Breast epithelium (tissue), 4 donors: ENCODE measurements around the gene RGS3. TPM values are rescaled to one million over a fixed set of nuclear protein-coding genes. Genes with fewer than 3 reads are reported as not detected.

ENCODE experiments used
- DNase-seq, 2 donors: peaks; one replicate each; pipeline ENCODE4 v3.0.0-alpha.2; 2019; ENCODE audit warnings: low spot score in 2 of 2
- H3K27ac ChIP-seq, 2 donors: fragments of 200-600 bp; sonication (generic) in 1 of 2; one replicate each; pipeline ENCODE4 v1.5.1; 2016 to 2019; ENCODE audit warnings: mild to moderate bottlenecking in 1 of 2
- H3K27me3 ChIP-seq, 2 donors: fragments of 200-600 bp; sonication (generic) in 1 of 2; one replicate each; pipeline versions ENCODE4 v1.5.1 to v1.6.0; 2017 to 2019; ENCODE audit warnings: control low read depth in 1 of 2, mild to moderate bottlenecking in 1 of 2
- H3K36me3 ChIP-seq: fragments of 200-600 bp; one replicate; pipeline ENCODE4 v1.5.1; 2019
- H3K4me1 ChIP-seq, 2 donors: fragments of 200-600 bp; sonication (generic); one replicate each; pipeline ENCODE4 v1.5.1; 2016 to 2019; ENCODE audit warnings: control low read depth in 1 of 2
- H3K4me3 ChIP-seq, 3 donors: fragments of 200-600 bp; sonication (generic); 1 replicate in 2 of 3; 2 replicates in 1 of 3; pipeline ENCODE4 v1.5.1; 2016 to 2019; ENCODE audit warnings: mild to moderate bottlenecking in 3 of 3, moderate library complexity in 2 of 3
- H3K9me3 ChIP-seq, 2 donors: fragments of 200-600 bp; sonication (generic) in 1 of 2; one replicate each; pipeline ENCODE4 v1.5.1; 2016 to 2019; ENCODE audit warnings: control low read depth in 1 of 2
- POLR2A ChIP-seq: fragments of 450-650 bp; IDR thresholded peaks from one replicate; pipeline ENCODE4 v1.6.1; 2016; ENCODE audit warnings: antibody characterized with exemption, mild to moderate bottlenecking, moderate library complexity
- POLR2AphosphoS5 ChIP-seq, 3 donors: sonication (generic); formaldehyde crosslinking; IDR thresholded peaks; one replicate each; pipeline ENCODE4 v1.6.1; 2017; ENCODE audit warnings: antibody characterized with exemption in 3 of 3
- intact Hi-C: fragments of 100-400 bp; cut with DNase I; formaldehyde crosslinking; loops from one replicate; pipeline ENCODE4 v1.15.1; 2023; ENCODE audit warnings: low total_unique reads
- total RNA-seq, 3 donors: library from RNA; depleted of rRNA; stranded (reverse); fragments of >200 nt; gene quantifications; one replicate each; pipeline ENCODE4 v1.1.0, GENCODE V29; 2016
- TF ChIP-seq, protein P1 (sequence below), 3 donors: fragments of 450-650 bp; IDR thresholded peaks; one replicate each; pipeline ENCODE4 v1.5.1; 2016 to 2017; ENCODE audit warnings: antibody characterized with exemption in 3 of 3, mild to moderate bottlenecking in 3 of 3, moderate library complexity in 3 of 3

The RGS3 gene
- total RNA-seq, 3 donors from 2014 or later = 31.7 to 49.0 (median 35.4) TPM

DNA sequence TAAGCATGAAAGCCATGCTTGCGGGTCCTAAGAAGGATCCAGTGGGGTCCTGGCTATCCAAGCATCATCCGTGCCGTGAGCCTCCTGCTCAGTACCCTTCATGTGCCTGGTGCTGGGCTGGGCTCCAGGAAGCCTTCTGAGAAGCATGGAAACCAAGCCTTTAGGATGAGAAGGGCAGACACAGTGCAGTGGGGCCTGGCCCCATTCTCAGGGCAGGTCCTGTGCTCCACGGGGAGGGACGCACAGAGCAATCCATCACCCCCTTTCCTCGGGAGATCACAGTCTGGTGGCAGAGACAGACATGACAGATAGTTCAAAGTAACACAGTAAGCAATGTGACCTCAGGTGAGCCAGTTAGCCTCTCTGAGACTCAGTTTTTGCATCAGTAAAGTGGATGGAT is 76.9 kb downstream of the RGS3 start:
- intact Hi-C loops = no loop called here
- no peak for DNase-seq
- H3K36me3 ChIP-seq = no peaks in the 10 kb centered on the region
- H3K27ac ChIP-seq = no peak overlapping the region
- H3K27me3 ChIP-seq = no peaks in the 10 kb centered on the region
- H3K9me3 ChIP-seq = no peaks in the 10 kb centered on the region
- no peak for TF ChIP-seq POLR2A
- no peak for TF ChIP-seq POLR2AphosphoS5 (IDR thresholded peaks at IDR 0.05)
- TF ChIP-seq, protein P1, sequence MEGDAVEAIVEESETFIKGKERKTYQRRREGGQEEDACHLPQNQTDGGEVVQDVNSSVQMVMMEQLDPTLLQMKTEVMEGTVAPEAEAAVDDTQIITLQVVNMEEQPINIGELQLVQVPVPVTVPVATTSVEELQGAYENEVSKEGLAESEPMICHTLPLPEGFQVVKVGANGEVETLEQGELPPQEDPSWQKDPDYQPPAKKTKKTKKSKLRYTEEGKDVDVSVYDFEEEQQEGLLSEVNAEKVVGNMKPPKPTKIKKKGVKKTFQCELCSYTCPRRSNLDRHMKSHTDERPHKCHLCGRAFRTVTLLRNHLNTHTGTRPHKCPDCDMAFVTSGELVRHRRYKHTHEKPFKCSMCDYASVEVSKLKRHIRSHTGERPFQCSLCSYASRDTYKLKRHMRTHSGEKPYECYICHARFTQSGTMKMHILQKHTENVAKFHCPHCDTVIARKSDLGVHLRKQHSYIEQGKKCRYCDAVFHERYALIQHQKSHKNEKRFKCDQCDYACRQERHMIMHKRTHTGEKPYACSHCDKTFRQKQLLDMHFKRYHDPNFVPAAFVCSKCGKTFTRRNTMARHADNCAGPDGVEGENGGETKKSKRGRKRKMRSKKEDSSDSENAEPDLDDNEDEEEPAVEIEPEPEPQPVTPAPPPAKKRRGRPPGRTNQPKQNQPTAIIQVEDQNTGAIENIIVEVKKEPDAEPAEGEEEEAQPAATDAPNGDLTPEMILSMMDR (IDR thresholded peaks at IDR 0.05) = no peak
- no peak overlapping the region for H3K4me3 ChIP-seq
- H3K4me1 ChIP-seq = no peaks in the 10 kb centered on the region

DNA sequence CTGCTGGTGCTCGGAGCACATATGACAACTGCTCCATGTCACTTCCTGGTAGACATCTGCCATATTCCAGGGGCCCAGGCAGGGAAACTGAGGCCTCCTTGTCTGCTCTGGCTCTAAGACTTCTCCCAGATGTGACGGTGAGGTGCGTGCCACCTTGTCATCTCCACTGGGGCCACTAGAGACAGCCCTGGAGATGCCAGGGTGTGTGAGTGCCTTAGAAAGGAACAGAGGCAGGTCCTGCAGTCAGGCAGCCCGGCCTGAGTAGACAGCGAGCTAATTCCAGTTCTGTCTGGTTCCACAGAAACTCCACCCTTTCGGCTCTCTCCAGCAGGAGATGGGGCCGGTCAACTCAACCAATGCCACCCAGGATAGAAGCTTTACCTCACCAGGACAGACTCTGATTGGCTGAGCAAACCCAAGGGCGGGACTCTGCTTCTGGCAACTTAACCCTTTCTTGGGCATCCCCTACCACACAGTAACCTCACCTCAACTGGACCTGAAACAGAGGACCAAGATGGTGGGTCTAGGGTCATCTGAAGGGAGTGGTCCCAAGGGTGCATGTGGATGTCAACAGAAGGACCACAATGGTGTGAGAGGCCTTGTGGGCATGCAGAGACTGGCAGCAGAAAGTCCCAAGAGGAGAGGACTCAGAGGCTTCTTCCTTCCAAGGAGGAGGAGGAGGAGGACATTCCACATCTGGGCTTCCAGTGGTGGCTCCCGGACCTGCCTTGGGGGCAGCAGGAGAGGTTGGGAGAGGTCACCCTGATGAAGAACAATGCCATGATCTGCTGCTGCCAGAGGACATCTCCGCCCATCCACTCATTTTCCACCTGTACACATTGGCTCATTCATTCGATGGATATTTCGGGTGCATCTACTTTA is 77.7 kb downstream of the RGS3 start:
- TF ChIP-seq, protein P1 (IDR thresholded peaks at IDR 0.05) = no peak
- no peak for TF ChIP-seq POLR2AphosphoS5 (IDR thresholded peaks at IDR 0.05)
- no peak for TF ChIP-seq POLR2A
- no peaks in the 10 kb centered on the region for H3K27me3 ChIP-seq
- H3K36me3 ChIP-seq = no peaks in the 10 kb centered on the region
- no peak for DNase-seq
- intact Hi-C loops = no loop called here
- no peaks in the 10 kb centered on the region for H3K4me1 ChIP-seq
- no peaks in the 10 kb centered on the region for H3K9me3 ChIP-seq
- no peak overlapping the region for H3K27ac ChIP-seq
- H3K4me3 ChIP-seq = no peak overlapping the region

DNA sequence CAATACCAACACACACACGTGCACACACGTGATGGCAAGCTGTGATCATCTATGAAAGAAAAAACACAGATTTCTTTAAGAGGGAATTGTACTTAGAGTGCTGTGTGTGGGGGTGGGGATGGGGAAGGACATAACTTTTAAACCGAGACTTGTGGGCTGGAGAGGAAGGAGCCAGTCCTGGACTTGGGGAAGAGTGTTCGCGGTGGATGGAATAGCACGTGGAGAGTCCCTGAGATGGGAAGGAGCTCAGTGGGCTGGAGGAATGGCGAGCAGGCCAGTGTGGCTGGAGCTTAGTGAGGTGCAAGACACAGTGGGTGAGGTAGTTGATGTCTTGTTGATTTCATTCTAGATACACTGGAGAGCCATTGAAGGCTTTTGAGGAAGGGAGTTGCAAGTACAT is 78.5 kb downstream of the RGS3 start:
- H3K27ac ChIP-seq = no peak overlapping the region
- no peaks in the 10 kb centered on the region for H3K9me3 ChIP-seq
- intact Hi-C loops = no loop called here
- TF ChIP-seq POLR2AphosphoS5 (IDR thresholded peaks at IDR 0.05) = no peak
- H3K4me3 ChIP-seq = no peak overlapping the region
- H3K27me3 ChIP-seq = no peaks in the 10 kb centered on the region
- no peaks in the 10 kb centered on the region for H3K36me3 ChIP-seq
- no peak for DNase-seq
- no peaks in the 10 kb centered on the region for H3K4me1 ChIP-seq

DNA sequence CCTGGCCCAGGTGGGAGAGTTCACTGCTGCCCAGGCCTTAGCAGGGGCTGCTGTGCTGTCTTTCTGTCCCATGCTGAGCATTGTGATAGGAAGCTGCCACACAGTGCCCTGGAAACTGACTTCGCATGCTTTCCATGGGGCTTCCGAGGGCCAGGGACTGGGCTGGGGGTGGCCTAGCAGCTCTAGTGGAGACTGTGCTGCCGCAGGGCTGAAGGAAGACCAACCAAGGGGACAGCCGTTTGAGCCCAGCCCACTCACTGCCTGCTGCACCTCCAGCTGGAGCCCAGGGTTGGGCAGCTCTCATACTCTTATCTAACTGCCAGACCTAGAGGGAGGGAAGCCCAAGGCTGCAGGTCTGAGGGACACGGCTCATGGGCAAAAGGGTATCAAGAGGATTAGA is 79.2 kb downstream of the RGS3 start:
- Histone ChIP-seq H3K27ac (no peak overlapping the region), H3K27me3 (no peaks in the 10 kb centered on the region), H3K36me3 (no peaks in the 10 kb centered on the region), H3K4me3 (no peak overlapping the region), H3K4me1 (peaks cover 0 to 3% of the 10 kb centered on the region in 2 donors), H3K9me3 (no peaks in the 10 kb centered on the region)
- intact Hi-C loops = no loop called here
- DNase-seq = no peak
- TF ChIP-seq, protein P1 (IDR thresholded peaks at IDR 0.05) = no peak
- TF ChIP-seq POLR2AphosphoS5 (IDR thresholded peaks at IDR 0.05) (no peak), POLR2A (no peak)

DNA sequence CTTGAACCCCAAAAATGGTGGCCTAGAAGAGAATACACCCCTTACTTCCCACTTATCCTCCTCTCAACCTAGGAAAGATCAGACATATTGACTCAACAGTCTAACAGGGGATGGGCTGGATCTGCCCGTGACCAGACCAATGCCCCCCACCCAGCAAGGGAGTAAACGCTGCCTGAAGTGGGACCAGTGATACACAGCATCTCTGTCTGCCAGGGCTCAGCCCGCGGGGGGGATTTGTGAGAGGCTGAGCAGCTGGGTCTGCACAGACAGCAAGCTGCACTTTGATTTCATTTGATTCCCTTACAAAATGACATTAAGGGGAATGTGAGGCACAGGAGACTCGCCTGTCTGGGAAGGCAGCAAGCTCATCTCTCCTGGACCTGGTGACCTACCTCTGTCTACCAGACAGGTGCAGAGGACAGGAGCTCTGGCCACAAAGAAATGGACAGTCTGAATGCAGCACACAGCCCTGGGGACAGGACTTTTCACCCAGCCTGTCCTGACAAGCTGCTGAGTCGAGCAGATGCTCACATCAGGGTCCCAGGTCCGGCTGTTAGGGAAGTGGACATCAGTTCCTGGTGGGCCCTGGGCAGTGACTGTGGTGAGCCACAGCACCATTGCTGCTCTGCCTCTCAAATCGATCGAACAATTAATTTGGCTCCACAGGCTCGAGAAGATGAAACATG is 79.9 kb downstream of the RGS3 start:
- TF ChIP-seq POLR2A (no peak), POLR2AphosphoS5 (IDR thresholded peaks at IDR 0.05) (no peak)
- TF ChIP-seq, protein P1 (IDR thresholded peaks at IDR 0.05) = no peak
- Histone ChIP-seq H3K27me3 (no peaks in the 10 kb centered on the region), H3K9me3 (no peaks in the 10 kb centered on the region), H3K4me3 (no peak overlapping the region), H3K36me3 (no peaks in the 10 kb centered on the region), H3K4me1 (peaks cover 0 to 10% of the 10 kb centered on the region in 2 donors), H3K27ac (no peak overlapping the region)
- no peak for DNase-seq
- intact Hi-C loops = no loop called here
